HL-60/S4 treated with phorbol 12-myristate 13-acetate at 8.2 ng/mL for 4 days and 3 days (cell line): ENCODE measurements around the gene GOLGA3.

Experiments
- in situ Hi-C: fragments of 300-500 bp; cut with MboI; formaldehyde crosslinking; loops from 2 replicates; pipeline ENCODE4 v1.15.0; 2022; ENCODE audit warnings: low sequenced_read_pairs

GOLGA3 gene

DNA sequence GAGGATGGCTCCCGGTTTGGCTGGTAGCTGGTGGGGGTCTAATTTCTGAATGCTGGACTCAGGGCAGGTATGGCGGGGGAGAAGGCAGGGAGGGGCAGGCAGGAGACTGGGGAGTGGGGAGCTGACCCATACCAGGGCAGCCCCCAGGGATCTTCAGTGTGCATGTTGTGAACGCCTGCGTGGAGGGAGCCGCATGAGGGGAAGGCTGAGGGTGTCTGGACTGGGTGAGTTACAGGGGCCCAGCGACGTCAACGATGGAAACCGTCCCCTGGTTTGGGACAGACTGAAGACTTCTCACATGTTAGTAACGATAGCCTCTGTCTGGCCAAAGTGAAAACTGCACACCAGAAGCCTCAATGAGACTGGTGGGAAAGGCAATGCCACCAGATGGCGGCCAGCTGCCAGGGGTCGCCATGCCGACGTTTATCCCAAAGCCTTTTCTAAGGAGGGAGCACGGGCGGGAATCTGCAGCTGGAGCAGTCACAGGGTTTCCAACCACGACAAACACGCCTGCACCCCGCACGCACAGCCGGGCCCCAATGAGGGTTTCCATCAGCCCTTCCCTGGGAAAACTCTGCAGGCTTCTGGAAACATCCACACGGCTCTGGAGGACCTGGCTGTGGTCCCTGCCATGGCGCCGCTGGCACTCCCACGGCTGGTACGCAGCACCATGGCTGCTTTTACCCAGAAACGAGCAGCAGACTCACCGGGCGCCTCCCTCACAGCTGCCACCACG is 104.0 kb downstream of the GOLGA3 start:
- in situ Hi-C loops = no loop called here

DNA sequence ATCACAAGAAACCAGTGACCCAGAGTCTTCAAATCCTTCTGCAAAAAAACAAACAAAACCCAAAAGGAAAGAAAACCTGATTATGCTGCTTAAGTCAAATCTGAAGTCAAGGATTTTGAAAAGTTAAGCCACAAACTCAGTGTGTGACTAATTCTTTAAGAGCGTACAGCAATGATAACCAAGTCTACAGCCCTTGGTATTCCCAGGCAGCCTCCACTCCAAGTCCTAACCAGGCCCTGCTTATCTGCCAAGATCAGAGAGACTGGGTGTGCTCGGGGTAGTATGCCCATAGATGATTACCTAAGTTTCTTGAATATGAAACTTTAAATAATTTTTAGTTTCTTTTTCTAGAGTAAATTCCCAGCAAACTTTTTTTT is 104.9 kb downstream of the GOLGA3 start:
- in situ Hi-C loops = no loop called here

DNA sequence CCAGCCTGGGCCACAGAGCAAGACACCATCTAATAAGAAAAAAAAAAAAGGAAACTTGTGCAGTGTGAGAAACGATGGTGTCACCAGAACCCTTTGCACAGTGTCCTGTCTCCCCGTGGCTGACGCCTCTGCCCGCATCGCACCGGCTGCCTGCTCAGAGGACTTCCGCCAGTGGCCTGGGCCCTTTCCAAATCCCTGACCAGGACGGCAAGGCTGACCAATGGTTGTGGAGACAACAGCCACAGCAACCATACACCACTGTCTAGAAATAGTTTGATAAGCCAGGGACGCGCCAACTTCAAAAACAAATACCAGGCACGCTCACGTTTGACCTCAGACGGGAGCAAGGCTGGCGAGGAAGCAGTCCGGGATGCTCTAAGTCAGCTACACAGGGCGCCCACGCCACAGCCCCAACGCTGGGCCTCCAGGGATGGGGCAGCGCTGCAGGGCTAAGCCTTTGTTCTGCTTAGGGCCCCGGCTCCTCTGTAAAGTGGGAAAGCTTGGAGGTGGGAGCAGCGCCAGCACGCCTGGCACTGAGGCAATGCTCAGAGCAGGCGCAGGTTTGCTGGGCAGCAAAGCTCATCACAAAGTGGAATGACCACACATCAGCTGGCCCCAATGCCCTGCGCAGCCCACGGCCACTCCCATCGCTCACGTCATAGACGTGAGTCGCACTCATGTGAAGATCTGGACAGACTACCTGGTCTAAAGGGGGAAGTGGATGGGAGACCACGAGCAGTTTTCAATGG is 105.5 kb downstream of the GOLGA3 start:
- in situ Hi-C loops = no loop called here

DNA sequence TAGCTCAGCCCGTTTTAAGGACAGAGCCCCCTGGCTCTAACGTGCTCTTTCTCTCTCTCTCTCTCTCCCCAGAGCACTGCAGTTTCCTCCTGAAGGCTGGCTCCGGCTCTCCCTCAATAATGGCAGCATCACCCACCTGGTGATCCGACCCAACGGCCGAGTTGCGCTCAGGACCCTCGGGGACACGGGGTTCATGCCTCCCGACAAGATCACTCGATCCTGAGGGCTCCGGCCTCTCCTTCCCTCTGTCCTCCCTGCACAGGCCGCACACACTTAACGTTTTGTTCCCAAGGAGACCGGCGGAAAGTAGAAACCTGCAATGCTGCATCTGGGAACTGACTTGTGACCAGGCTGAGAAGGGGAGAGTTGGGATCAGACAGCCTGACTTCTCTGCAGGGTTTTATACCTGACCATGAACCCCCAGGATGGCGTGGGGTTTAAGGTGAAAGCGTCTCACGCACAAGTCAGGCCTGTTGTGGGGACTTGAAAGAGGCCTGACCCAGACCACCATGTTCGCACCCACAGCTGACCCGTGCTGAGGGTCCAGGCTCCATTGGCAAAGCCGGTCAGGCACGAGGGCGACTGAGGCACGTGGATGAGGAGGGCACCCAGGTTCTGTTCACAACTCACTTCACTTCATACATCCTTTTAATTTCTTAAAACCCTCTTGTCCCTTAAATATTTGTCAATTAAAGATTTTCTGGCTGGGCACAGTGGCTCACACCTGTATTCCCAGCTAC is 107.9 kb downstream of the GOLGA3 start:
- in situ Hi-C loops = no loop called here

DNA sequence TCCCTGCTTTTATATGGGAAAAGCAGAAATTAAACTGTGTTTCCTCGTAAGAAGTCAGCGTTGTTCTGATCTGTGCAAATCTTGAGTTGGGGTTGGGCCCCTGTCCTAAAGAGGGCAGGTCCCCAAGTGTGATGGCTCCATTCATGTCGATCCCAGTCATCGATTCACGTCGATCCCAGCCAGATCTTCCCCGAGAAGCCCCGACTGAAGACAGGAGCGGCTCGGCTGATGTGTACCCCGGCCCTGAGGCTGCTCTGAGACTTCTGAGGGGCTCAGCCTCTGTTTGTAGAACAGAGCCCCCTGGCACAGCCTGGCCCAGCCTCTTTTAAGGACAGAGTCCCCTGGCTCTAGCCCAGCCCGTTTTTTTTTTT is 108.7 kb downstream of the GOLGA3 start:
- in situ Hi-C loops = no loop called here

DNA sequence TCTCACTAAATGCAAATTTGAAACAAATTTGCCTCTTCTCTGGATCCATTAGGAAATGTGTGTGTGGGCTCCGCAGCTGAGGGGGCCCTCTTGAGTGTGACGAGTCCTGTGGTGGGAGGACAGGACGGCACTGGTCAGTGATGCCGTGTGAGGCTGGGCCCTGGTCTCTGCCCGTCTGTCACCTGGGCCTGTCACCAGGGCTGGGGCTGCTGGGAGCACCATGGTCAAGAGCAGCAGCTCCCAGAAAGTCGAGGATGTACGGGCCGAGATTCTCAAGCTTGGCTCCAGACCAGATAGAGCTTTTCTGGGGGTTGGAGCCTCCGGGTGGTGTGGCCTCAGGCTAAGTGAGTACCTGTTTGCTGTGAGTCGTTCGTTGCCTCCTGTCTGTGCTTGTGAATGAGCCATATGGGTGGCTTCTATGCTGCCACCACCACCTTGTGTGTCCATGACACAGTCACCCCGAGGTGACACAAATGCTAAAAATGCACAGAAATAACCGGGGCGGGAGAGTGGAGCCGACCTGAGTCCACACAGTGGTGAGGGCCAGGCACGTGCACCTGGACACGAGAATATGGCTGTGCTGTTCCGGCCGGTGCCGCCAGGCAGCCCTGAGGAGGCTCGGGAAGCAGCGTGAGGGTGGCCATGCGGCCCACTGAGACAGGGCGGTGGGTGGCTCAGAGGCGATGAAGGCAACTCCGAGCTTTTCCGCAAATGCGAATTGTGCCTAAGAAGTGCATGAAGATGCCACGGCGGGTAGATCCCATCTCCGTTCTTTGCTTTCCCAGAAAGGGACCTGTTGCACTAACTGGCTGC is 109.3 kb downstream of the GOLGA3 start:
- in situ Hi-C loops = no loop called here
